ENCODE data around the gene AGRN.
A peak's percentile ranks its signal among the peaks of the same experiment; 100 is the strongest.

AGRN gene

DNA sequence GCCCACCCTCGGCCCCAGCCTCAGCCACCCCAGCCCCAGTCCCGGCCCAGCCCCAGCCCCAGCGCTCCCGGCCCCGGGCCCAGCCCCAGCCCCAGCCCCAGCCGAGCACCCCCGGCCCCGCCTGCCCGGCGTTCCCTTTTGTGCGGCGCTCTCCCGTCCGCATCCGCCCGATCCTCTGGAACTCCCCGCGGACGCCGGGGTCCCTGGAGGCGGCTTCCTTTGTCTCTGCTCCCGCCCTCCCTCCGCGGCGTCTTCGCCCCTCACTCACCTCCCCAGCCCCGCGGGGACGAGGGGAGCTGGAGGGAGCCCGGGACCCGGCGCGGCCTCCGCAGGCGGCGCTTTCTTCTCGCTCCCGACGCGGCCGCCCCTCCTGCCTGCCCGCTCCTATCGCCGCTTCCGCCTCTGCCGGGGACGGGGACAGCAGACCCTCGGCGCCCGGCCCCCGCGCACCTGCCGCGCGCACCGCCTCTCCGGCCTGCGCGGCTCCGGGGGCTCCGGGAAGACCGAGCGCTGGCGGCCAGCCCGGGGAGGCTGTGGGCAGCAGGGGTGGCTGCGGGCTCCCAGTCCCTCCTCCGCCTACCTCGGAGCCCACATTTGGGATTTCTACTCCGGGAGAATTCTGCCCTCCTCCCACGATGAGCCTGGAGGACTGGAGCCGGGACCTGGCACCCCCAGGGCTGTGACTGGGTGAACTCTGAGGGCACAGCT lies 14.0 kb downstream of the AGRN start:
- DNase-seq, result peak in 2 of 58 donors; percentile 5 to 21

DNA sequence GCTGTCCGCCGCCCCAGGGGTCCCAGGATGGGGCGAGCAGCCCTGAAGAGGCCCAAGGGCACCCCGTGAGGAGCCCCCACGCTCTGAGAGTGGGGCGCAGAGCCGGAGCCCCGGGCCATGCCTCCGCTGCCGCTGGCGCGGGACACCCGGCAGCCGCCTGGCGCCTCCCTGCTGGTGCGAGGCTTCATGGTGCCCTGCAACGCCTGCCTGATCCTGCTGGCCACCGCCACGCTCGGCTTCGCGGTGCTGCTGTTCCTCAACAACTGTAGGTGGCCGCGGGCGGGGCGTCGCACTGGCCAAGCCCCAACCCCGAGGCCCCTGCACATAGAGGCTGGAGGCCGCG lies 14.5 kb downstream of the AGRN start:
- peak in 2 of 58 donors; percentile 25 to 35 for DNase-seq

DNA sequence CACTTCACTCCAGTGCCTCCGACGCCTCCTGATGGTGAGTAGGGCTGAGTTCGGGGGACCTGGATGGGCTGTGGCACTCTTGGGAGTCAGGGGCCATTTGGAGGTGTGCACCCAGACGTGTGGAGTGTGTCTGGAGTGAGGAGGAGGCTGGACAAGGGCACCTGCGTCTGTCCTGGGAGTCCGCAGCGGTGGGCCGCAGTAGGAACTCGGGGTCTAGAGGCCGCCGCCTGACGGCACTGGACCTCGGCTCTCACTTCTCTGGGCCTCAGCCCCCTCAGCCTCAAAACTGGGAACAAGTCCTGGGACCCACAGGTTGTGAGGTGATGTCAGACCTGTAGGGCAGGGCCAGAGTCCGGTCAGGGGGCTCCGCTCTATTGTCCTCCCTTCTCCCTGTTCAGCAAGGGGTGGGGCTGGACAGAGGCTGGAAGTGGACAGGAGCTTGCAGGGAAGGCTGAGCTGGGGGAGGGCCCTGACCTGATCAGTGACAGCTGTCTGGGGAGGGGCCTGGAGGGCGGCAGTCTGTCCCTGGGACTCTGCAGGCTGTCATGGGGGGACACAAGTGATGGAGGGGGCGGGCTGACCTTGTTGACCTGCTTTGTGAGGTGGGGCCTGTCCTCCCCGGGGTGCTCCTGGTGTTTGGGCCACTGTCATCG lies 15.5 kb downstream of the AGRN start:
- no peak for DNase-seq

DNA sequence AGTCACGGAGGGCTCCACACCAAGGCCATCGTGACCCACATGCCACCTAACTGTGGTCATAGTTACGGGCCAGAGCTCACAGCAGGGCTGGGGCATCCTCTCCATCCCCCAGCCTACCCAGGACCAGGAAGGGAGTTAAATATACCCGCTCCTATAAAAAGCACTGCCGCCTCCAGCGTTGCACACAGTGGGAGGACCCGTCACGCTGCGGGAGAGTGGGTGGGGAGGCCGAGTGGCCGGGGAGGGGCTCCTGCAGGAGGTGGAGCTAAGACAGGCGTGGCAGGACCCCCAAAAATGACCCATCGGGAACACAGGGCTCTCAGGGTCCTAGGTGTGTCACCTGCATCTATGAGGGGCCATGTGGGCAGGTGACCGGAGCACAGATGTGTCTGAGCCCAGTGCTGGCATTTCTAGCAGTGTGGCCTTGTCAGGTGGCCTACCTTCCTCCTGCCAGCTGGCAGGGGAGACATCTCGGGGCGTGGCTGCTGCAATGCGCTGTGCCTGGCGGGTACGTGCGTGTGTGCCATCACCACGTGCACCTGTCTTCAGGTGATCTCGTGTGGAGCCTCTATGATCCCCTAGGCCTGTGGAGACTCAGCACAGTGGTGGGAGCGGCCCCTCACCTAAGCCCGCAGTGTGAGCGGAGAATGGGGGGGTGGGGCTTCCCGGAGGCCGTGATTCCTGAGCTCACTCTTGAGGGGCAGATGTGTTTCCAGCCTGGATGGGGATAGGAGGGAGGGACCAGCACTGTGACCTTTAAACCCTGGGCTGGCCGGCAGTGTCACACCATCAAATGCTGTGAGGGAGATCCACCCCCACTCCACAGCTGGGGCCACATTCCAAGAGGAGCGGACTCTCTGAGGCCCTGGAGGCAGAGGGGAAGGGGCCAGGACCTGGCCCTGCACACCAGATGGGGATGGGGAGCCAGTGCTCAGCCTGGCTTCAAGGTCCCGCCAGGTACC lies 17.7 kb downstream of the AGRN start:
- DNase-seq, result peak in 12 of 58 donors; percentile 18 to 81 (median 35)

DNA sequence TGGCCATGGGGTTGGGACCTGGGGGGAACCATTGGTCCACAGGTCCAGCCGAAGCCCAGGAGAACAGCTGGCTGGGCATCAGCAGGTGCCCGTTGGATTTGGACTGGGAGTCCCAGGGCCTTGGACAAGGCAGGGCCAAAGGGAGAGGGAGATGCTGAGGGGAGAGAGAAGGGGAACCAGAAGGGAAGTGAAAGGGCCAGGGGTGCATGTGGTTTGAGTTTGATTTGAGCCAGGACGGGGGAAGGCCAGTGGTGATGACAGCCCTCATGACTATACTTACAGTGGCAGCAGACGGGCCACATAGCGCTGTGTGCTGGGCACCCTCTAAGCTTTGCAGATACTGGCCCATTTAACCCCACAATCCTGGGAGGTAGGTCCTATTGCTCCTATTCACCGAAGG lies 18.8 kb downstream of the AGRN start:
- no peak for DNase-seq

DNA sequence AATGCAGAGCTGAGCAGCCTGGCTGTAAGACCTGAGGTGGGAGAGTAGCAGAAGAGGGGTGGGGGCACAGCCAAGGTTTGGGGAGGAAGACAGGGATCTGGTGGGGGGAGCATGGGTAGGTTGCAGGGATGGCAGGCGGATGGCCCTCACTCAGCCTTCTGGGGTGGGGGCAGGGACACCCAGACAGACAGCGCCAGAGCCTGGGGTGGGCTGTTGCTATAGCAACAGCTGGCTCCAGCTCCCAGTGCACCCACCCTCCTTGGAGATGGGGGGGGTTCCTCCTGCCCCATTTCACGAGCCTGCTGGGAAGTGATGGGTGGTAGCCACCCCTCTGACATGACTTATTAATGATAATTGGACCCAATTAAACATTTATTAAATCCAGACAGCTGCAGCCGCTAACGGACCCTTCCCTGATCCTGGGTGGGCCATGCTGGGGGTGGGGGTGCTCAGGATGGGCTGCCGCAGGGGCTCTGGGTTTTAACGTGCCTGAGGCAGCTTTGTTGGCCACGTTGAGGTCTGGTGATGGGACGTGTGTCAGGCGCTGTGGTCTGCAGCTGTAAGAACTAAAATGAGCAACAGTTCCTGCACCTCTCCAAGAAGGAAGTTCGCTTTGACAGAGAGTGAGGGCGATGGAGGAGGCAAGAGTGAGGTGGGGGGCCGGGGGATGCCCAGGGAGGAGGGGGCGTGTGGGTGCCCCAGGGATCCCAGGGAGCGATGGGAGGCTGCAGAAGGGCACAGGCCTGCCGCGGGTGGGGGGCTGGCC lies 19.4 kb downstream of the AGRN start:
- no peak for DNase-seq

DNA sequence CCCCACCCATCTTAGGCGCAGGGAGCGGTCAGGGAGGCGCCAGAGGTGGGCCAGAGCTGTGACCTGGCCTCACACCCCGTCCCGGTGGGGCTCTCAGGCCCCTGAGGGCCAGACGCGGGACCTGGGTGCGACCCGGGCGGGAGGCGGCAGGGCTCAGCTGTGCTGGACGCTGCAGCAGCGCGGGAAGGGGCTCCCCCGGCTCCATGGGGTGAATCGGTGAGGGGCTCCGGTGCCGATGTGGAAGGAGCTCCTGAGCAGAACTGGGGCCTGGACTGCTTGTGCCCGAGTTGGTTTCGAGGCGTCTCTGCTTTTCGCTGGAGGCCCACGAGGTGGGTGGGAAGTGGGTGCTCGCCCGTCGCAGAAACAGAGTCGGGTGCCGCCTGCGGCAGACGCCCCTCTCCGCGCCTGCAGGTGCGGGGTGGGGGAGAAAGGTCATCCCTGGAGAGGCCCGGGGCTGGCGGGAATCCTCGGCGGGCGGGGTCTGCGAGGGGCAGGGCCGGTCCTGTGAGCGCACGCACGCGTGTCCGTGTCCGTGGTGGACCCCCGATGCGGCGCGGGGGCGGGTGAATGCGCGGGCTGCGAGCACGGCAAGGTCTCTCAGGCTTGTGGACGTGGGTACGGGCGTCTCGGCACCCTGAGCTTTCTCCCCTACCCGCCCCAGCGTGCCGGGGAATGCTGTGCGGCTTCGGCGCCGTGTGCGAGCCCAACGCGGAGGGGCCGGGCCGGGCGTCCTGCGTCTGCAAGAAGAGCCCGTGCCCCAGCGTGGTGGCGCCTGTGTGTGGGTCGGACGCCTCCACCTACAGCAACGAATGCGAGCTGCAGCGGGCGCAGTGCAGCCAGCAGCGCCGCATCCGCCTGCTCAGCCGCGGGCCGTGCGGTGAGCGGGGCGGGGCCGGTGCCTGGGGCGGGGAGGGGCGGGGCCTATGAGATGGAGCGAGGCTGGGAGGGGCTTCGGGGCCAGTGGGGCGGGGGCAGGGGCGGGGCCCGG lies 20.4 kb downstream of the AGRN start:
- peak in 52 of 58 donors; percentile 27 to 87 (median 70) for DNase-seq

DNA sequence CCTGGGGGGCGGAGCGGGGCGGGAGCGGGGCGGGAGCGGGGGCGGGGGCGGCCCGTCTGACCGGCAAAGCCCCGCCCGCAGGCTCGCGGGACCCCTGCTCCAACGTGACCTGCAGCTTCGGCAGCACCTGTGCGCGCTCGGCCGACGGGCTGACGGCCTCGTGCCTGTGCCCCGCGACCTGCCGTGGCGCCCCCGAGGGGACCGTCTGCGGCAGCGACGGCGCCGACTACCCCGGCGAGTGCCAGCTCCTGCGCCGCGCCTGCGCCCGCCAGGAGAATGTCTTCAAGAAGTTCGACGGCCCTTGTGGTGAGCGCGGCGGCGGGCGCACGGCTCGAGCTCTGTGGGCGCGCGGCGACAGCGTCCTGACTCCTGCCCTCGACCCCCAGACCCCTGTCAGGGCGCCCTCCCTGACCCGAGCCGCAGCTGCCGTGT lies 21.2 kb downstream of the AGRN start:
- DNase-seq, result no peak

DNA sequence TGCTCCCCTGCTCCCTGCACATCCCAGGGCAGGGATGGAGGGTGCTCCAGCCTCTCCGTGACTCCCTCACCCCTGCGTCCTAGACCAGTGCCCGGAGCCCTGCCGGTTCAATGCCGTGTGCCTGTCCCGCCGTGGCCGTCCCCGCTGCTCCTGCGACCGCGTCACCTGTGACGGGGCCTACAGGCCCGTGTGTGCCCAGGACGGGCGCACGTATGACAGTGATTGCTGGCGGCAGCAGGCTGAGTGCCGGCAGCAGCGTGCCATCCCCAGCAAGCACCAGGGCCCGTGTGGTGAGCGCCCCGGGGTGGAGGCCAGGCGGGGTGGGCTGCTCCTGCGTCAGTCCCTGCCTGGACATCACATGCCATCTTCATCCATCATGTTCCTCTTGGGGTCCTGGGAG lies 22.0 kb downstream of the AGRN start:
- no peak for DNase-seq

DNA sequence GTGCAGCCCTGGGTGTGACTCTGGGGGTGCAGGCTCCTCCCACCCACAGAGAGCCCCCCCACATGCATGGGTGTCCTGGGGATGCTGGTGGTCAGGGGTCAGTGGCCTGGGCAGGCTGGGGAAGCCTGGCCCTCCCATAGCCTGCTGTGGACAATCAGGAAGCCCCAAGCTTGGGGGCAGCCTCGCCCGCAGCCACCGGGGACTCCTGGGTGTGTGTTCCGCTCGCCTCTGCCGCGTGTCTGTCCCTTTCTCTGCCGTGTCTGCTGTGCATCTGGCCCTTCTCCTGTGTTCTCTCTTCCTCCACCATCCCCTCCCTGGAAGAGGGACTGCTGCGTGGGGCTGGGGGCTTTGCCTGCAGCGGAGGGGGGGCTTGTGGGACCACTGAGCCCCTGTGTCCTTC lies 22.9 kb downstream of the AGRN start:
- DNase-seq, result no peak

DNA sequence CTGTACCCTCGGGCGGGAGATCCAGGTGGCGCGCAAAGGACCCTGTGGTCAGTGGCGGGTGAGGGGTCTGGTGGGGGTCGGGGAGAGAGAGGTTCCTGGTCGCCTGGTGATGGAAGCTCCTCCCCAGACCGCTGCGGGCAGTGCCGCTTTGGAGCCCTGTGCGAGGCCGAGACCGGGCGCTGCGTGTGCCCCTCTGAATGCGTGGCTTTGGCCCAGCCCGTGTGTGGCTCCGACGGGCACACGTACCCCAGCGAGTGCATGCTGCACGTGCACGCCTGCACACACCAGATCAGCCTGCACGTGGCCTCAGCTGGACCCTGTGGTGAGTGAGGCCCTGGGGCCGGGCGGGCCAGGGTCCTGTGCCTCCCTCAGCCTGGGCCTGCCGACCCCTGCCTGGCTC lies 23.5 kb downstream of the AGRN start:
- DNase-seq, result no peak

DNA sequence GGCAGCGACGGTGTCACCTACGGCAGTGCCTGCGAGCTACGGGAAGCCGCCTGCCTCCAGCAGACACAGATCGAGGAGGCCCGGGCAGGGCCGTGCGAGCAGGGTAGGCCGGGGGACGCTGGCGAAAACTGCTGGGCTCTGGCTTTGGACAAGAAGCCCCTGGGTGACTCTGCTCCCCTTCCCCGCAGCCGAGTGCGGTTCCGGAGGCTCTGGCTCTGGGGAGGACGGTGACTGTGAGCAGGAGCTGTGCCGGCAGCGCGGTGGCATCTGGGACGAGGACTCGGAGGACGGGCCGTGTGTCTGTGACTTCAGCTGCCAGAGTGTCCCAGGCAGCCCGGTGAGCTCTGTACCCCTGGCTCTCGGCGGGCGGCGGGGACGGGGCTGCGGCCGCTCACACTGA lies 24.0 kb downstream of the AGRN start:
- no peak for DNase-seq

DNA sequence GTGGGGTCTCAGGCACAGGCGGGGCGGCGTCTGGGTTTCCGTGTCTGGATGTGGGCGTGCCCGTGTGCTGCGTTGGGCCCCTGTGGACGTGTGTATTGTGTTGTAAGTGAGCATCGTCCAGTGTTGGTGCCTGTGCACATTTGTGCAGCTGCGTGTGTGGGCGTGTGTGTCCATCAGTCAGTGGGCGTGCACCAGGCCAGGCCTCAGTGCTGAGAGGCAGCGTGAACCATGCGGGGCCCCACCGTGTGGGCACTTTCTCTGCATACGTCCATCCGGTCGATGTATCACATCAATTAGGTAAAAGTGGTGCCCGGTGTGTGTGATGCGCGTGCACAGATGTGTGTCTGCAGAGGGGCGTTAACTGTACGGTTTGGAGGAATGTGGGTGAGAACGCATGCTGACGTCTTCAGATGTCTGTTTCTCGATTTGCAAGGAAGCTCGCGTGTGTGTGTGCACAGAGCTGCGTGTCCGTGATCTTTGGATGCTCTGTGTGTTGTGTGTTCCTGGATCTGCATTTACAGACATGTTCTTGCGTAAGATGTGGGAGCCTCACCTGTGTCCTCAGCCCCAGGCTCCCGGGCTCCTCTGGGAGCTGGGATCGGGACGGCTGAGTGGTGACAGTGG lies 24.6 kb downstream of the AGRN start:
- no peak for DNase-seq

DNA sequence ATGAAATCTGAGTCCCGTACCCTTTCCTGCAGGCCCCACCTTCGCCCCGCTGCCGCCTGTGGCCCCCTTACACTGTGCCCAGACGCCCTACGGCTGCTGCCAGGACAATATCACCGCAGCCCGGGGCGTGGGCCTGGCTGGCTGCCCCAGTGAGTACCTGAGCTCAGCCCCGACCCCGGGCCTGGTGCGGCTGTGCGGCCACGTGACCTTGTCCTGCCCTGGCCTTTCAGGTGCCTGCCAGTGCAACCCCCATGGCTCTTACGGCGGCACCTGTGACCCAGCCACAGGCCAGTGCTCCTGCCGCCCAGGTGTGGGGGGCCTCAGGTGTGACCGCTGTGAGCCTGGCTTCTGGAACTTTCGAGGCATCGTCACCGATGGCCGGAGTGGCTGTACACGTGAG lies 25.2 kb downstream of the AGRN start:
- DNase-seq, result no peak

DNA sequence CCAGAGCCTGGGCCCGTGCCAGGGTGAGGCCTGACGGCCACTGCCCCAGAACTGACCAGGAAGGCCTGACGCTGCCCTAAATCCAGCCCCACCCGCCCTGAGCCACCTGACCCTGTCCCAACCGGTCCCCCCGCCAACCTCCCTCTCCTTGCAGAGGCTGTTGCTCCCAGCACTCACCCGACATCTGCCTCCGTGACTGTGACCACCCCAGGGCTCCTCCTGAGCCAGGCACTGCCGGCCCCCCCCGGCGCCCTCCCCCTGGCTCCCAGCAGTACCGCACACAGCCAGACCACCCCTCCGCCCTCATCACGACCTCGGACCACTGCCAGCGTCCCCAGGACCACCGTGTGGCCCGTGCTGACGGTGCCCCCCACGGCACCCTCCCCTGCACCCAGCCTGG lies 26.3 kb downstream of the AGRN start:
- no peak for DNase-seq

DNA sequence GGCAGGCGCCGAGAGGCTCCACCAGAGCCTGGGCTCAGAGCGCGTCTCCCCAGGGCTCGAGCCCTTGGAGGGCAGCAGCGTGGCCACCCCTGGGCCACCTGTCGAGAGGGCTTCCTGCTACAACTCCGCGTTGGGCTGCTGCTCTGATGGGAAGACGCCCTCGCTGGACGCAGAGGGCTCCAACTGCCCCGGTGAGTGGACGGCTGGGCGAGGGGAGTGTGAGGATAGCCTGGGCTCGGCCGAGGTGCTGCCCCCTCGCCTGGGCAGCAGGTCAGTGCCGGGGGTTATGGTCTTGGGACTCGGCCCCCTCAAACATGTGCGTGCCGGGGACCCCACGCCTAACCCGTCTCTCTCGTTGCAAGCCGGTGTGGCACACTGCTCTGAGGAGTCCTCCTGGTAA lies 26.8 kb downstream of the AGRN start:
- no peak for DNase-seq

DNA sequence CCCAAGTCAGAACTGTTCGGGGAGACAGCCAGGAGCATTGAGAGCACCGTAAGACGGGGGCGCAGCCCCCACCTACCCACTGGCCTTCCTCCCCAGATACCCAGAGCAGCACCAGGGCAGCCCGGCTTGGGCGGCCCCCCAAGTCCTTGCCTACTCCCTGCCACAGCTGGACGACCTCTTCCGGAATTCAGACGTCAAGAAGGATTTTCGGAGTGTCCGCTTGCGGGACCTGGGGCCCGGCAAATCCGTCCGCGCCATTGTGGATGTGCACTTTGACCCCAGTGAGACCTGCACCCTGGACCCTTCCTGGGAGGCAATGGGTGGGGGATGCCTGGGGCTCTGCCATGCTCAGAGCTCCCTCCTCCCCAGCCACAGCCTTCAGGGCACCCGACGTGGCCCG lies 27.5 kb downstream of the AGRN start:
- DNase-seq, result no peak

DNA sequence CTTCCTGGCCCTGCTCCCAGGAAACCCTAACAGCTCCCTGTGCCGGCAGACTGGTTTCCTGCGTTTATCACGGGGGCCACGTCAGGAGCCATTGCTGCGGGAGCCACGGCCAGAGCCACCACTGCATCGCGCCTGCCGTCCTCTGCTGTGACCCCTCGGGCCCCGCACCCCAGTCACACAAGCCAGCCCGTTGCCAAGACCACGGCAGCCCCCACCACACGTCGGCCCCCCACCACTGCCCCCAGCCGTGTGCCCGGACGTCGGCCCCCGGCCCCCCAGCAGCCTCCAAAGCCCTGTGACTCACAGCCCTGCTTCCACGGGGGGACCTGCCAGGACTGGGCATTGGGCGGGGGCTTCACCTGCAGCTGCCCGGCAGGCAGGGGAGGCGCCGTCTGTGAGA lies 28.0 kb downstream of the AGRN start:
- DNase-seq, result no peak

DNA sequence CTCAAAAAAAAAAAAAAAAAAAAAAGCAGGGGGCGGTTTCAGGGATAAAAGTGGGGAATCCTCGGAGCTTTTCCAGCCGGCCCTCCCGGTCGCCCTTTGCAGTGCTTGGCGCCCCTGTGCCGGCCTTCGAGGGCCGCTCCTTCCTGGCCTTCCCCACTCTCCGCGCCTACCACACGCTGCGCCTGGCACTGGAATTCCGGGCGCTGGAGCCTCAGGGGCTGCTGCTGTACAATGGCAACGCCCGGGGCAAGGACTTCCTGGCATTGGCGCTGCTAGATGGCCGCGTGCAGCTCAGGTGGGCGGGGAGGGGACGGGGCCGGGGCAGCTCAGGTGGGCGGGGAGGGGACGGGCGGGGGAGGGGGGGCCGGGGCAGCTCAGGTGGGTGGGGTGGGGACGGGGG lies 28.8 kb downstream of the AGRN start:
- no peak for DNase-seq

Data from anterior cingulate cortex (tissue), 58 donors.